ENCODE data around the gene FUT3.
A peak's percentile ranks its signal among the peaks of the same experiment; 100 is the strongest.

The FUT3 gene

DNA sequence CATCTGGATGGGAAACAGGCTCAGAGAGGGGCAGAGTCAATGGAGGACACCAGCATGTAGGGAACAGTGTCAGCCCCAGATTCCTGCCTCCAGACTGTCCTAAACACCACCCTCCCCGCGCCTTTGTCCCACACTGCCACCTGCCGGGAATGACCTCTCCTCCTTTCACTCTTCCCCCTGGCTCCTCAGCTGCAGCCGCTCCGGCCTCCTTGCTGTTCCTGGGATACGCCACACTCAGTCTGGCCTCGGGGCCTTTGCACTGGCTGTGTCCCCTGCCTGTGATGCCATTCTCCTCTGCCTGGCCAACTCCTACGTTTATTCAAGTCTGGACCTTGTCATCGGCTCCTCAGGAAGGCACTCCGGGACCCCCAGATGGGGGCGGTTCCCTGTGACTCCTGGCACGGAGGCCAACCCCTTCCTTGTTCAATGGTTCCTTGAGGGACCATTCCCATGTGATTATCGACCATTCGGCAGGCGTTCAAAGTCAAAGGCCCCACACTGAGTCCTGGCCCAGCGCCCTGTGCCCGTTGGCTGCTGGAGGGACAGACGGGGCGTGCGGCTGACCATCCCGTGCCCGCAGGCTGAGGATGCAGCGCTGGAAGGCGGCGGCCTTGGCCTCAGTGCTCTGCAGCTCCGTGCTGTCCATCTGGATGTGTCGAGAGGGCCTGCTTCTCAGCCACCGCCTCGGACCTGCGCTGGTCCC is 27.5 kb downstream of the FUT3 start:
- peak; percentile 37 for DNase-seq (ENCODE audit: low spot score)

DNA sequence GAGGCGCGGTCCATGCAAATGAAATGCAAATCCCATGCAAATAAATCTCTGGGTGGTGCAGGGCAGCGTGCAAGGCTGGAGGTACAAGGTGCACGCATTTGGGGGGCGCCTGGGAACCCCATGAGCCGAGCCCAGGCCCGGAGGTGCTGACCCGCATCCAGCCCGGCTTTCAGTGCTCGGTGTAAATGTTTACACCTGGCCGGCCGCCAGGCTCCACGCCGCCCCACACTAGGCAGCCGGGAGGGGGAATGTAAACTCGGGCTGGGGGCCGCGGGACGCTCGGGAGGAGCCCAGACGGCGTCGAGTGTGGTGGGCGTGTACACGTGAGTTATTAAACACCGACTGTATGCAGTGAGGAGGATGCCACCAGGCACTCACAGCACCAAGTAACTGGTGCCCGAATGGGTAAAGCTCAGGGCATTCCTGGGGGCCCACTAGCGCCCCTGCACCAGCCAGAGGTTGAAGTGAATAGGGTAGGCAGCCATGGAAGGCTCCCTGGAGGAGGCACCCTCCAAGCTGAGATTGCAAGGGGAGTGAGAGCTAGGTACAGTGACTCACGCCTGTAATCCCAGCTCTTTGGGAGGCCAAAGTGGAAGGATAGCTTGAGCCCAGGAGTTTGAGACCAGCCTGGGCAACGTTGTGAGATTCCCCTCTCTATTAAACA is 28.9 kb downstream of the FUT3 start:
- DNase-seq (ENCODE audit: low spot score): no peak

DNA sequence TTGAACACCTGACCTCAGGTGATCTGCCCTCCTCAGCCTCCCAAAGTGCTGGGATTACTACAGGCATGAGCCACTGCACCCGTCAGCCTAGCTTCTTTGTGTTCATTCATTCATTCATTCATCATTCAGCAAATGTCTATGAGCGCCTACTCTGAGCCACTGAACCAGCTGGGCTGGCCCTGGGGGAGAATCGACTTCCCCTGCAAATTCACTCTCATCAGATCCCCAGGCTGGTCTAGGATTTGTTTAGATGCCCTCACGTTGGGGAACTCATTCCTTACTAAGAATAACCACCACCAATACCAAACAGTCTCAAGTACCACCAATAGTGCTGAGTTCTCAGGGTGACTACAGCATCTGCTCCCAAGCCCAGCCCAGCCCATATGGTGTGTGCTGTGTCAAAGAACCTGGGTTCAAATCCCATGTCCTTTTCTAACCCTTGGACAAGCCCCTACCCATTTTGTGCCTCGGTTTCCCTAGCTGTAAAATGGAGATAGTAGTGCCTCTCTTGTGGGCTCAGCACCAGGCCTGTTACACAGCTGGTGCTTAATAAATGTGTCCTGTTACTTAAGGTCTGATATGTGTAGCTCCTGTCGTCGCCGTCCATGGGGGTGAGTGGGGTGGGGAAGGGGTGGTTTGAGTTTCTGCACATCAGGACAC is 29.6 kb downstream of the FUT3 start:
- no peak for DNase-seq (ENCODE audit: low spot score)

DNA sequence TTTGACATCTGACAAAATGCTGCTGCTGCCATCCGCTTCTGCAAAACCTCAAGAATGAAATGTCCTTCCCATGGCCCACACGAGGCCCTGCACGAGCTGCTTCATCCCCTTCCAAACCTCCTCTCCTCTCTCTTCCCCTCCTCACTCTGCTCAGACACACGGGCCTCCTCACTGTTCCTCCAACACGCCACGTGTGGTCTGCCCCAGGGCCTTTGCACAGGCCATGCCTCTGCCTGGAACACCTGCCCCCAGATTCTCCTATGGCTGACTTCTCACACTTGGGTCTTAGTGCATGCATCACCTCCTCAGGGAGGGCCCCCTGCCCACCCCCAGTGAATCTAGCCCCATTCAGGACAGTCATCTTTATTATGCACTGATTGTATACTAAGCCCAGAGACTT is 30.5 kb downstream of the FUT3 start:
- DNase-seq (ENCODE audit: low spot score): no peak

DNA sequence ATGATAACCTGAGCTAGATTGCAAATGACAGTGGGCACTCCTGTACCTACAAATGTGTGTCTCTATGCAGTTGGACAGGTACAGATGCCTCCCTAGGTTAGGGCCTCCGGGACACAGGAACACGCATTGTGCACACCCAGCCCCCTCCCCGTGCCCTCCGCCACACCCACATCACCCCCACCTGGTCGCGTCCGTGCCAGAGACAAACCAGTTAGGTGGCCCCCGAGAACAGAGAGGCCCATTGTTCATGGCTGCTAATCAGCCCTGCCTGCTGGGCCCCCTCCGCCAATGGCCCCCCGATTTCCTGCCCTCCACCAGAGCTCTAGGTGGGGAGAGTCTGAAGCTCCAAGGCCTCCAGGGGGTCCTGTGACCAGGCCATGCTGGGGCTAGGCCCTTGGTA is 32.7 kb downstream of the FUT3 start:
- no peak for DNase-seq (ENCODE audit: low spot score)

DNA sequence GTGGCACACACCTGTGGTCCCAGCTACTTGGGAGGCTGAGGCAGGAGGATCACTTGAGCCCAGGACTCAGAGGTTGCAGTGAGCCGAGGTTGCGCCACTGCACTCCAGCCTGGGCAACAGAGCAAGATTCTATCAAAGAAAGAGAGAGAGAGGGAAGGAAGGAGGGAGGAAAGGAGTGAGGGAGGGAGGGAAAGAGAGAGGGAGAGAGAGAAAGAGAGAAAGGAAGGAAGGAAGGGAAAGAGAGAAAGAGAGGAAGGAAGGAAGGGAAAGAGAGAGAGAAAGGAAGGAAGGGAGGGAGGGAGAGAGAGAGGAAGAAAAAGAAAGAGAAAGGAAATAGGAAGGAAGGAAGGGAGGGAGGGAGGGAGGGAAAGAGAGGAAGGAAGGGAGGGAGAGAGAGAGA is 34.0 kb downstream of the FUT3 start:
- DNase-seq (ENCODE audit: low spot score): no peak

DNA sequence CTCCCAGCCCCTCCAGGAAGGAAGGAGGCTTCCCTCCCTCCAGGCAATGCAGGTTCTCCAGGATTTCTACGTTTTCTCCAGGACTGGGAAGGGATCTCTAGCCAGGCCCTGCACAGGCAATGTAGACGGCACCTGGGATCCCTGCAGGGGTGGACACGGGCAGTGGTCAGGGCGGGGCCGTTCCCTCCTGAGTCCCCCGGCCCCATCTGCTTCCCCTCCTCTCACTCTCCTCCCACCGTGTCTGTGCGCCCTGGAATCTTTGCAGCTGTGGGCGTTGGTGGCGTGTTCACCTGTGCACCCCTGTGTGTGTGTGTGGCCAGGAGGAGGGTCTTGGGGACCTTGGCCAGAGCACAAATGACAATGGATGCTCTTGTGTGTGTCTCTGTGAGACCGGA is 36.4 kb downstream of the FUT3 start:
- DNase-seq (ENCODE audit: low spot score): no peak

DNA sequence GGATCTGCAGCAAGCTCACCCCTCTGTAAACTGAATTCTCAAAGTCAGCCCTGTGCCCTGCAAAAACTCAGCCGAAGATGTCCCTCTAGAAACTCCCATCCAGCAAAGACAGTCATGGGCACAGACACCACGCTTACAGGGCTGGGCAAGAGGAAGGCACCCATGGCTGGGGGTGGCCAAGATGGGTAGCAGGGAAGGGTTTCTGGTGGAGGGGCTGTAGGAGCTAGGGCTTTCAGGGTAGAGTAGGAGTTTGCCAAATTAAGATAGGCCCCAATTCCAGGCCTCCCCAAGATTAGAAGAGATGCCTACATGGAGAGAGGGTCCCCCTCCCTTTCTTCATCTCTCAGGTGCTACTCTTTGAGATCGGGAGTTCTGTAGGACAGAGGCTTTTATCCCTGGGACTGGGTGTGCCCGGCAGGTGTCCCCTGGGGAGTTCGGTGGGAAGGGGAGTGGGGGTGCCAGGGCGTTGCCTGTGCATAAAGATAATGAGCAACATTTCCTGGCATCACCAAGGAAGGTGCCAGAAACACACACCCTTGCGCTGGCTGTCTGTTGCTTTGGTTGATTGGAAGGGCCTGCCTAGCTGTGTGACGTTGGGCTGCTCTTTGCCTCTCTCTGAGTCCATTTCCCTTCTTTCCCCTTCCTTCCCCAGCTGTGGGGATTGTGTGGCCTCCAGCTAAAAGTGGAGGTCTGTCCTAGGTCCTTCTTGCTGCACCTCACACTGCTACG is 37.0 kb downstream of the FUT3 start:
- no peak for DNase-seq (ENCODE audit: low spot score)

DNA sequence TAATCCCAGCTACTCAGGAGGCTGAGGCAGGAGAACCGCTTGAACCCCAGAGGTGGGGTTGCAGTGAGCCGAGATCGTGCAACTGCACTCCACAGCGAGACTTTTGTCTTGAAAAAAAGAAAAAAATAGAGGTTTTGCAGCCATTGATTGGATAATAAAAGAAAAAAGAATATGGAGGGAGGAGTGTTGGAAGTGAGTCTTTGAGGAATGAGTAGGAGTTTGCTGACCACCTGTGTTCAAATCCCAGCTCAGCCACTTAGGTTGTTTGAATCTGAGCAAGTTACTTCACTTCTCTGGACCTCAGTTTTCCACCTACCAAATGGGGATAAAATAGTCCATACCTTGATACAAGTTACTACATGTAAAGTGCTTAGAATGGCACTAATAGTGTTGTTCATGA is 40.1 kb downstream of the FUT3 start:
- no peak for DNase-seq (ENCODE audit: low spot score)

DNA sequence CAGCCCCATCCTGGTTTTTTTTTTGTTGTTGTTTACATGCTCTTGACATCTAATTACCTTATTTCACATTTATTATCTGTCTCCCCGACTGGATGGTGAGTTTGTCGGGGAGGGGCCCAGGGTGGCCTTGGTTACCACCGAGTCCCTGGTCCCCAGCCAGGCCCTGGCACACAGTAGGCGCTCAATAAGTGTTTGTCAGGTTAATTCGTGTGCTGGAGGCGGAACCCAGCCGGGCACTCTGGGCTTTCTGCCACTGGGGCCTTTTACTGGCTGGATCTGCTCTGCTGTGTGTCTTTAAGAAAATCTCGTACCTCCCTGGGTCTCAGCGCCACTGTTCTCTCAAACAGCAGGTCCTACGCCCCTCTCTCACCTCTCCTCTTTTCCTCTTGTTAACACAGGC is 41.8 kb downstream of the FUT3 start:
- no peak for DNase-seq (ENCODE audit: low spot score)

DNA sequence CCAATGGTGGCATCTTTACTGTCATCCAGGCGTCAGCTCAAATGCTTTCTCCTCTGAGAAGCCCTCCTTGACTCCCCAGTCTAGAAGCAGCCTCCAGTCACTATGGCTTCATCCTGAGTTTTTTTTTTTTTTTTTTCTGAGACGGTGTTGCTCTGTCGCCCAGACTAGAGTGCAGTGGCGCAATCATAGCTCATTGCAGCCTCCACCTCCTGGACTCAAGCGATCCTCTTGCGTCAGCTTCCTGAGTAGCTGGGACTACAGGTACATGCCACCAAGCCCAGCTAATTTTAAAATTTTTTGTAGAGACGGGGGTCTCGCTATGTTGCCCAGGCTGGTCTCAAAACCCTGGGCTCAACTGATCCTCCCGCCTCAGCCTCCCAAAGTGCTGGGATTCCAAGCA is 42.2 kb downstream of the FUT3 start:
- DNase-seq (ENCODE audit: low spot score): no peak

DNA sequence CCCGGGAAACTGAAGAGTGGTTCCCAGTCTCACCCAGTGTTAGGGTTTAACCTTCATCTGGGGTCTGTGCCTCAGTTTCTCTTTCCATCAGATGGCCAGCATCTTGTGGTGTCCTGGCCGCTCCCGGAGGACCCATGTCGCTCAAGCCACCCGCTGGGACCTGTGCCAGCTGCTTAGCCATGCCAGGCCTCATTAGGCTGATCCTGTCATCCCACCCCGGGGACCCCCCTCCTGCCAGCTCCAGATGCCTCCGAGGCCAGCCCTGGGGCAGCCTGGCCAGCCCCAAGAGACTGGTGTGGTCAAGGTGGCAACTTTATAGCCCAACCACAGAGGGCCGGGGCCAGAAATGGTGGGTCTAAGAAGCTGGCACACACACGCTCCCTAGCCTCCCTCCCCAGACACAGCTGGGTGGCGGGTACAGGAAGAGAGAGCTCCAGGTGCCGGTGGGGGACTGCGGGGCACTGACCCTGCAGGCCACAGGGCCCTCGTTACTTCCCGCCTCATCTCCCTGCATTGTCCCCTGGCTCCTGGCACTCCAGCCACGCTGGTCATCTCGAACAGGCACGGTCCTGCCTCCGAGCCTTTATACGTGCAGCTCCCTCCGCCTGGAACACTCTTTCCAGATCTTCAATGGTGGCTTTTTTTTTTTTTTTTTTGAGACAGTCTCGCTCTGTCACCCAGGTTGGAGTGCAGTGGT is 43.0 kb downstream of the FUT3 start:
- DNase-seq (ENCODE audit: low spot score): no peak

DNA sequence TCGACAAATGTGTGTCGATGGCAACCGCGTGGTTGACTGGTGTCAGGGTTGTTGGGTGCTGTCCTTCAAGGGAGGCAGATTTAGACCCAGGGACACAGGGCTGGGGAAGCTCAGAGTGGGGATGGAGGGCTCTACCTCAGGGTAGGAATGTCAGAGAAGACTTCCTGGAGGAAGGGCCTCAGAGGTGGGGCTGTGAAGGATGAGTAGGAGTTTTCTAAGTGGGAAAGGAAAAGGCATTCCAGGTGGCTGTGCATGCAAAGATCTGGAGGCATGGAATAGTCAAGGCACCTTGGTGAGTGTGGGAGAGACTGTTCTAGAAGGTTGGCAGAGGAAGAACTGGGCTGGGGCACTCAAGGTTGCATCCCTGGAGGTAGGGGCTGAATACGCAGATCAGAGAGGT is 44.3 kb downstream of the FUT3 start:
- DNase-seq (ENCODE audit: low spot score): no peak

DNA sequence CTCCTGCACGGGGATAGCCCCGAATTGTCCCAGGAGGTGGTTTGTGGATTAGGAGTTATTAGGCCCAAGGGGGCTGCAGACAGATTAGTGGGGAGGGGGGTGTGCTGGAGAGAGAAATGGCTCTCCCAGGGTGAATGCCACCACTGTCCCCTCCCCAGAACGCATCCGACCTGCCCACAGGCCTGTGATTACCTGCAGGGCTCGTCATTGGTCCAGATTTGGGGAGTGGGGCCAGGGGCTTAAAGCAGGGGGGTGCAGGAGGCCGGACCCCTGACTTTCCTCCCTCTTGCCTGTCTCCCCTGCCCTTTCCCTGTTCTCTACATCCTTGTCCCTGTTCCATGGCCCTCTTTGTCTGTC is 45.1 kb downstream of the FUT3 start:
- DNase-seq (ENCODE audit: low spot score): no peak

DNA sequence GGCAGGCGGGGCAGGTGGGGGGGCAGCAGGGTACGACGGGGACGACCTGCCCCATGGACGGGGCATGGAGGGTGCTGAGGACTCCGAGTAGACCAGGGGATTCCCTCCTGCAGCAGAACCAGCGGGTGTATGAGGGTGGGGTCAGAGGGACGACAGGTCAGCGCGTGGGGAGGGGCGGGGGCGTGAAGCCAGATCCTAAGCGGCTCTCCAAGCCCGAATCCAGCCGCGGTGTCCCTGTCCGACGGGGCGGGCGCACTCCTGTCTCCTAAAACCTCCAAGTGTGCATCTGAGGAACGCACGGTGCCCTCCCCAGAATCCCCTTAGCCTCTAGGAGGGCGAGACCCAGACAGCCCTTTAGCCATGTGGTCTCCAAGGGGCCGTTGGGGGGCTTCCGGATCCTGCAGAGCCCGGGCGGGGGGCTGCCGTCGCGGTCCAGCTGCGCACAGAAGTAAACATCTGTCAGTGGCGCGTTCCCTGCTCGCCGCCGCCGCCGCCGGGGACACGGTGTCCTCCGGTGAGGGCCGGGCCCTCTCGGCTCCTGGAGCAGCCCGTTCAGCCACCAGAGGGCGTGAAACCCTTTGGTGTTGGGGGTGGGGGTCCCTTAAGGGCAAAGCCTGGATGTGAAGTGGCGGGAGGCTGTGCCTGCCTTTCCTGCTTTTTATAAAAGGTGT is 45.7 kb downstream of the FUT3 start:
- DNase-seq (ENCODE audit: low spot score): peak; percentile 51

DNA sequence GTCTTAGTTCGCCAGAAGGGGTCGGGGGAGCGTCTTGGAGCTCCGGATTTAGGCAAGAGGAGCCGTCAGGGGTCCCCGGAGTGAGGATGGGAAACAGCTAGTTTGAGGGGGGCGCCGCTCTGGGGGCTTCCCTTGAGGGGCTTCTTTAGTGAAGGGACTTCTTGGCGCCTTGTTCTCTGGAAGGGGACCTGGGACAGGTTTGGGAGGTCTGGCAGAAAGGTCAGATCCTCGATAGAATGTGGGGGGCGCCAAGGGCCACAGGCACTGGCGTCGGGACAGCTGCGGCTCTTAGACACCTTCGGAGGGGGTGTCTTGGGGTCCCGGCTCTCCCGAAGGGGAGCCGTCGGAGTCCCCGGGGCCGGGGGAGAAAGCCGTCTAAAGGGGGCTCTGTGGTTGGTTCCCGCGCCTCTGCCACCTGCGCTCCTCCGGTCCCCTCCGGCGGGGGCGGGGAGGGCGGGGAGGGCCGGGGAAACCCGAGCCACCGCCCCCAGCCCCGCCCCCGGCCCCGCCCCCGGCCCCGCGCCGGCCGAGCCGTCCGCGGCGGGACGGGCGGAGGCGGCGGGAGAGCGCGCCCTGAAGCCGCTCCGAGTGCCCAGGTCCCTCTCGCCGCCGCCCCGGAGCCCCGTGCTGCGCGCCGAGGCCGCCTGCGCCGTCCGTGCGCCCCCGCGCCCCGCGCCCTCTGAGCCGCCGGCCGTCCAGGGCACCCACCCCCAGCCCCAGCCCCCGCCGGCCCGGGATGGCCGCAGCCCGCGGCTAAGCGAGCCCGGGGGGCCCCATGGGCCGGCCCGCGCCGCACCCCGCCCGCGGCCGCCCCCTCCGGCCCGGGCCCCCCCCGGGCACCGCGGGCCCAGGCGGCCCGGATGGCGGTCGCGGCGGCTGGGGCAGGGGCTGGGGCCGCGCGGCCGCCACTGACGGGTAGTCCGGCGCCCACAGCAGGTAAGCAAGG is 46.5 kb downstream of the FUT3 start, which contains the start of gene NRTN:
NRTN (plus strand) TSS at position 552 of the 946 bp plus-strand sequence. CDS start 19,099 bp downstream, outside the sequence.
- peak; percentile 43 for DNase-seq (ENCODE audit: low spot score)

DNA sequence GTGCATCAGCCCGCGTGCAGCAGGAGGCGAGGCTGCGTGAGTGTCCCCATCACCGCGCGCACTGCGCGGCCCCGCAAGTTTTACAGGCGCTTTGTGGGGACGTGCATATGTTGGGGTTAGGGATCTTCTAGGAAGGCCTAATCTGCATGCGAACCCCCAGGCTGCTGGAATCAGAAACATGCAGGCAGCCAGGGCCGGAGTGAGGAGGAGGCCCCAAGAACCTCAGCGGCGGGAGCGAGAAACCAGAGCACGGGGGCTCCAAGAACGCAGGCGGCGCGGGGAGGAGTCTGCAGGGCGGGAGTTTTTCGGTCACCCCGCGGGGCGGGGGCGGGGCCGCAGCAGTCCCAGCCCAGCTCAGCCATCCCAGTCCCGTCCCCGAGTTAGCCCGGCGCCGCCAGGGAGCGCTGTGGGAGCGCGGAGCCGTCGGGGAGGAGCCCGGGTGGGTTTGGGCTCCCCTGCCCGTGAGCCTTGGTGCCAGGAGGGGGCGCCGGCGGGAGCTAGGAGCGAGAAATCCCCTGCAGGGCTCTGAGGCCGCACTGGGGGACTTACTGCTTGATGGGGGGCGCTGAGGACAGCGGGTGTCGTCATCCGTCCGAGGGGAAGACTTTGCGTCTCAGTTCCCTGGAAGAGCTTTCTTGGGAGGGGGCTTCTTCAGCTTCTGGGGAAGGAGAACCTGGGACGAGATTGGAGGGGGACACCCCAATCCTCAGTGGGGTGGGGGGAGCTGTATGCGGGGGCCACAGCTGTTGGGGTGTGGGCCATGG is 47.3 kb downstream of the FUT3 start:
- peak; percentile 90 for DNase-seq (ENCODE audit: low spot score)

DNA sequence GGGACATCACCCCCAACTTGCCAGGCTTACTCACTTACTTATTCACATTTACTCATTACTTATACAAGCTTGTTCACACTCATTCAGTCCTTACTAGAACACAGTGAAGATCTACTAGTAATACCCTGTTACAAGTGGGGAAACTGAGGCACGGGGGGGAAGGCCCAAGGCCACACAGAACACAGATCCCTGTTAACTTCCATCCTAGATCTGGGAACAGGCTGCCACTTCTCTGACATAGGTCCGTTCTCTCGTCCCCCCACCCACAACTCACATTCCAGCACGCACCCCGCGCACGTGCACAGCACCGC is 47.9 kb downstream of the FUT3 start:
- DNase-seq (ENCODE audit: low spot score): no peak

DNA sequence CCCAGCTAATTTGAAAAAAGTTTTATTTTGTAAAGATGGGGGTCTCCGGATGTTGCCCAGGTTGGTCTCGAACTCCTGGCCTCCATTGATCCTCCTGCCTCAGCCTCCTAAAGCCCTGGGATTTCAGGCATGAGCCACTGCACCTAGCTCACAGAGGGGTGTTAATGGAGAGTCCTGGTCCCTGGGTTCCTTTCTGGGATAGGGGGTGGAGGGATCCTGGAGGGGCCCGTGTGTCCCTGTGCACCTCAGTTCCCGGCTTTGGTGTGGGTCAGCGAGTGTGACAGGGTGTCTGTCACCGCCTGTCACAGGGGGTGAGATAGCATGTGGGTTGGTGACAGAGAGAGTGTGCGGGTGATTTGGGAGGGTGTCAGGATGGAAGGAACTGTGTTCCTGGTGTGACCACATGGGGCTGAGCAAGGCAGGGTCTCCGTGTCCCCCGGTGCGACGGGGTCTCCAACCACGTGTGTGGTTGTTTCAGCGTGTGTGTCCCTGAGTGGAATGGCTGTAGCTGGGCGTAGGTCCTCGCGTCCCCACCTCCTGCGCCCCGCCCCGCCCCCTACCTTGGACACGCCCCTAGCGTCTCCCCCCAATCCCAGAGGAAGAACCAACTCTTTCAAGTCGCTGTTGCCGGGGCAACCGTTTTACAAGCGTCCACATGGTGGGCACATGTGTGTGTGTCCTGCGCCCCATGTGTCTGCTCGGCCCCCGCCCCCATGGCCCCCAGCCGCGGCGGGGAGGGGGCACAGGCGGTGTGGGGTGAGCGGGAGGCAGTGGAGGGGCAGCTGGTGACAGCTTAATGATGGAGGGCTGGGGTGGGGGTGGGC is 49.2 kb downstream of the FUT3 start:
- no peak for DNase-seq (ENCODE audit: low spot score)

All from LoVo (cell line).